ENCODE results near the gene ERC1. TPM values are rescaled to one million over a fixed set of nuclear protein-coding genes. Genes with fewer than 3 reads are reported as not detected.
"Not testable (repeated sequence)": the region's sequence is repeated elsewhere in the genome, so short reads cannot be mapped to it uniquely, and the experiment has no call there.

ERC1 gene
- total RNA-seq, 1 experiment from 2014 or later: 18.1 TPM

- DNase-seq (ENCODE audit: low read depth): no peak
These were observed 328.2 kb downstream of the ERC1 start for GRCh38 chr12:1319212-1319611.

GRCh38 chr12:1320021-1320420 is 329.0 kb downstream of the ERC1 start:
- DNase-seq (ENCODE audit: low read depth): no peak

- no peak for DNase-seq (ENCODE audit: low read depth)
These were observed 331.8 kb downstream of the ERC1 start for GRCh38 chr12:1322821-1323220.

- no peak for DNase-seq (ENCODE audit: low read depth)
These were observed 333.1 kb downstream of the ERC1 start for GRCh38 chr12:1324099-1324498.

- no peak for DNase-seq (ENCODE audit: low read depth)
These were observed 333.9 kb downstream of the ERC1 start for GRCh38 chr12:1324910-1325309.

- DNase-seq (ENCODE audit: low read depth): no peak
These were observed 334.6 kb downstream of the ERC1 start for GRCh38 chr12:1325666-1326065.

- DNase-seq (ENCODE audit: low read depth): no peak
These were observed 335.2 kb downstream of the ERC1 start for GRCh38 chr12:1326258-1326657.

GRCh38 chr12:1328391-1328790 is 337.4 kb downstream of the ERC1 start:
- DNase-seq (ENCODE audit: low read depth): no peak

- DNase-seq (ENCODE audit: low read depth): no peak
These were observed 338.9 kb downstream of the ERC1 start for GRCh38 chr12:1329784-1330476.

- DNase-seq (ENCODE audit: low read depth): no peak
These were observed 339.4 kb downstream of the ERC1 start for GRCh38 chr12:1330477-1330827.

- no peak for DNase-seq (ENCODE audit: low read depth)
These were observed 341.3 kb downstream of the ERC1 start for GRCh38 chr12:1332327-1332726.

- DNase-seq (ENCODE audit: low read depth): no peak
These were observed 347.6 kb downstream of the ERC1 start for GRCh38 chr12:1338483-1339177.

GRCh38 chr12:1339178-1339541 is 348.1 kb downstream of the ERC1 start:
- DNase-seq (ENCODE audit: low read depth): not testable (repeated sequence)

- no peak for DNase-seq (ENCODE audit: low read depth)
These were observed 348.7 kb downstream of the ERC1 start for GRCh38 chr12:1339618-1340319.

GRCh38 chr12:1341270-1341669 is 350.2 kb downstream of the ERC1 start:
- not testable (repeated sequence) for DNase-seq (ENCODE audit: low read depth)

GRCh38 chr12:1343422-1343821 is 352.4 kb downstream of the ERC1 start:
- DNase-seq (ENCODE audit: low read depth): no peak

GRCh38 chr12:1344245-1344644 is 353.2 kb downstream of the ERC1 start:
- no peak for DNase-seq (ENCODE audit: low read depth)

GRCh38 chr12:1346126-1346525 is 355.1 kb downstream of the ERC1 start:
- no peak for DNase-seq (ENCODE audit: low read depth)

GRCh38 chr12:1347294-1347693 is 356.3 kb downstream of the ERC1 start:
- DNase-seq (ENCODE audit: low read depth): no peak

GRCh38 chr12:1348606-1349005 is 357.6 kb downstream of the ERC1 start:
- DNase-seq (ENCODE audit: low read depth): no peak

GRCh38 chr12:1350055-1350933 is 359.3 kb downstream of the ERC1 start:
- peak; percentile 85 for DNase-seq (ENCODE audit: low read depth)

GRCh38 chr12:1350934-1351240 is 359.9 kb downstream of the ERC1 start:
- DNase-seq (ENCODE audit: low read depth): peak; percentile 36

Measured in Daoy (cell line).